Activated CD8-positive, alpha-beta T cell treated with anti-CD3 and anti-CD28 coated beads for 36 hours (primary cell): ENCODE data around the gene SDHB. TPM values are rescaled to one million over a fixed set of nuclear protein-coding genes. Genes with fewer than 3 reads are reported as not detected.

Experiments
- ATAC-seq: fragments of 200-7000 bp; cut with Tn5 transposase; one replicate; pipeline ENCODE4 v1.10.0; 2021; ENCODE audit warnings: mild to moderate bottlenecking, moderate library complexity
- CTCF ChIA-PET: fragments of 350-600 bp; sonication (Branson Sonifier 250); formaldehyde crosslinking; loops from one replicate; lab custom pipeline; 2021; ENCODE audit warnings: antibody characterized with exemption; lab: Charles Lee
- POLR2A ChIA-PET: fragments of 350-600 bp; sonication (Branson Sonifier 250); formaldehyde crosslinking; loops from one replicate; lab custom pipeline; 2021; ENCODE audit warnings: antibody characterized with exemption; lab: Charles Lee
- DNase-seq: peaks from one replicate; pipeline ENCODE4 v3.0.0-alpha.2; 2020
- H3K27ac Mint-ChIP-seq: one replicate; pipeline ENCODE4 v1.8.0; 2021; ENCODE audit warnings: mild to moderate bottlenecking, mixed read lengths
- H3K27me3 Mint-ChIP-seq: one replicate; pipeline ENCODE4 v1.8.0; 2021; ENCODE audit warnings: mixed read lengths
- H3K36me3 Mint-ChIP-seq: one replicate; pipeline ENCODE4 v1.8.0; 2021; ENCODE audit warnings: low read depth, mixed read lengths
- H3K4me1 Mint-ChIP-seq: one replicate; pipeline ENCODE4 v1.8.0; 2021; ENCODE audit warnings: low read depth, mixed read lengths
- H3K4me3 Mint-ChIP-seq: one replicate; pipeline ENCODE4 v1.8.0; 2021; ENCODE audit warnings: mild to moderate bottlenecking, moderate library complexity, mixed read lengths
- H3K9me3 Mint-ChIP-seq: one replicate; pipeline ENCODE4 v1.8.0; 2021; ENCODE audit warnings: mixed read lengths
- CTCF ChIP-seq: fragments of 200-600 bp; IDR thresholded peaks from one replicate; pipeline ENCODE4 v1.8.0; 2022; ENCODE audit warnings: antibody characterized with exemption, mild to moderate bottlenecking
- intact Hi-C: fragments of 100-400 bp; cut with micrococcal nuclease; formaldehyde crosslinking; loops from one replicate; pipeline ENCODE4 v1.10.0; 2022
- total RNA-seq, 2 experiments: library from RNA; stranded (reverse); gene quantifications; one replicate each; pipeline ENCODE4 v1.2.3, GENCODE V29; 2021

SDHB gene
- total RNA-seq, 2 experiments from 2014 or later, result 135 to 148 TPM

- H3K9me3 Mint-ChIP-seq, result no peaks in the 10 kb centered on the region
- DNase-seq (no peak), ATAC-seq (no peak)
- intact Hi-C loops, result no loop called here
- TF ChIP-seq CTCF, result no peak
- H3K27me3 Mint-ChIP-seq, result no peaks in the 10 kb centered on the region
- H3K36me3 Mint-ChIP-seq, result peaks cover 11% of the 10 kb centered on the region
- no peak overlapping the region for H3K4me3 Mint-ChIP-seq
- ChIA-PET CTCF (interaction anchor here (1.4 kb wide), 1 partner anchor 53 kb away, joined by 5 read pairs; no protein-coding TSS in a partner anchor), POLR2A (no interaction called here)
- H3K27ac Mint-ChIP-seq, result no peak overlapping the region
- H3K4me1 Mint-ChIP-seq, result peaks cover 2% of the 10 kb centered on the region
Observed at GRCh38 chr1:17004466-17005364, 49.1 kb downstream of the SDHB start.

GRCh38 chr1:17002524-17002902 lies 51.3 kb downstream of the SDHB start:
- no peak overlapping the region for H3K4me3 Mint-ChIP-seq
- no peaks in the 10 kb centered on the region for H3K9me3 Mint-ChIP-seq
- no peaks in the 10 kb centered on the region for H3K27me3 Mint-ChIP-seq
- ATAC-seq, result no peak
- no peak overlapping the region for H3K27ac Mint-ChIP-seq
- intact Hi-C loops, result no loop called here
- ChIA-PET POLR2A (no interaction called here), CTCF (no interaction called here)
- no peaks in the 10 kb centered on the region for H3K4me1 Mint-ChIP-seq
- no peak for DNase-seq
- H3K36me3 Mint-ChIP-seq, result peaks cover 14% of the 10 kb centered on the region
- no peak for TF ChIP-seq CTCF

GRCh38 chr1:17001760-17002523 lies 51.9 kb downstream of the SDHB start:
- intact Hi-C loops, result no loop called here
- no peak for DNase-seq
- TF ChIP-seq CTCF, result no peak
- Mint-ChIP-seq H3K4me3 (no peak overlapping the region), H3K27me3 (no peaks in the 10 kb centered on the region), H3K4me1 (no peaks in the 10 kb centered on the region), H3K36me3 (peaks cover 14% of the 10 kb centered on the region), H3K9me3 (no peaks in the 10 kb centered on the region), H3K27ac (no peak overlapping the region)
- CTCF ChIA-PET, result no interaction called here
- POLR2A ChIA-PET, result interaction anchor here (0.7 kb wide), 1 partner anchor 11 kb away, joined by 3 read pairs; no protein-coding TSS in a partner anchor
- no peak for ATAC-seq

GRCh38 chr1:16999863-17000262 lies 54.0 kb downstream of the SDHB start:
- intact Hi-C loops, result no loop called here
- DNase-seq (no peak), ATAC-seq (no peak)
- TF ChIP-seq CTCF, result no peak
- Mint-ChIP-seq H3K9me3 (no peaks in the 10 kb centered on the region), H3K27me3 (no peaks in the 10 kb centered on the region), H3K4me3 (no peak overlapping the region), H3K27ac (no peak overlapping the region), H3K36me3 (peaks cover 14% of the 10 kb centered on the region), H3K4me1 (no peaks in the 10 kb centered on the region)
- POLR2A ChIA-PET, result no interaction called here
- CTCF ChIA-PET, result interaction anchor here (0.6 to 2.5 kb wide), 3 partner anchors 39 to 47 kb away, joined by 3 to 10 read pairs (median 3); no protein-coding TSS in a partner anchor
